Small intestine (tissue), 7 donors: ENCODE measurements around the gene PHC3. TPM values are rescaled to one million over a fixed set of nuclear protein-coding genes. Genes with fewer than 3 reads are reported as not detected.

Experiments
- DNase-seq, 2 donors: peaks; one replicate each; pipeline versions ENCODE4 v3.0.0 to v3.0.0-alpha.2; 2013
- FAIRE-seq: peaks from 2 replicates; lab custom pipeline; 2012; peaks lifted over from hg19 to GRCh38; lab: Jason Lieb, UNC
- H3K27ac ChIP-seq, 3 donors: one replicate each; pipeline ENCODE4 v1.5.1; 2013; ENCODE audit warnings: low read length in 2 of 3, mild to moderate bottlenecking in 2 of 3, control low read depth in 1 of 3, inconsistent platforms in 1 of 3, low read depth in 1 of 3, moderate library complexity in 1 of 3
- H3K27me3 ChIP-seq, 3 donors: one replicate each; pipeline ENCODE4 v1.6.1; 2013; ENCODE audit warnings: low read length in 3 of 3, inconsistent platforms in 1 of 3; ENCODE audit not compliant: control insufficient read depth in 3 of 3, insufficient read depth in 3 of 3
- H3K36me3 ChIP-seq, 3 donors: one replicate each; pipeline ENCODE4 v1.6.1; 2013; ENCODE audit warnings: low read length in 3 of 3, inconsistent platforms in 1 of 3, low read depth in 1 of 3, mild to moderate bottlenecking in 1 of 3, moderate library complexity in 1 of 3; ENCODE audit not compliant: control insufficient read depth in 3 of 3, insufficient read depth in 2 of 3
- H3K4me1 ChIP-seq, 3 donors: one replicate each; pipeline ENCODE4 v1.6.1; 2013; ENCODE audit warnings: low read length in 2 of 3, inconsistent platforms in 1 of 3, low read depth in 1 of 3, mild to moderate bottlenecking in 1 of 3, moderate library complexity in 1 of 3; ENCODE audit not compliant: control insufficient read depth in 3 of 3, insufficient read depth in 2 of 3
- H3K4me3 ChIP-seq, 3 donors: one replicate each; pipeline ENCODE4 v1.5.1; 2013; ENCODE audit warnings: low read length in 3 of 3, control low read depth in 1 of 3, inconsistent platforms in 1 of 3, low read depth in 1 of 3, mild to moderate bottlenecking in 1 of 3, moderate library complexity in 1 of 3
- H3K9me3 ChIP-seq, 2 donors: one replicate each; pipeline ENCODE4 v1.6.1; 2013; ENCODE audit warnings: low read depth in 1 of 2, low read length in 1 of 2; ENCODE audit not compliant: control insufficient read depth in 2 of 2, insufficient read depth in 1 of 2
- WGBS, 3 donors: extraction: QIAGEN DNeasy Blood & Tissue Kit; methylation state at CpG; one replicate each; pipeline ENCODE4 v1.1.7; 2013; 5-methylcytosine and 5-hydroxymethylcytosine counted together
- polyA plus RNA-seq, 4 donors: library from polyadenylated mRNA; stranded (reverse) in 3 of 4; unstranded in 1 of 4; fragments of 200-250 nt in 3 of 4; fragments of 120-200 nt in 1 of 4; gene quantifications; one replicate each; pipeline versions ENCODE4 v1.2.1 to v1.2.3, GENCODE V29; 2013
- donor health status: healthy with polysubstance abuse.
- donor health status: control.
- donor health status: control.
- donor health status: Bipolar disorder and iron deficiency.
- donor health status: healthy.

The PHC3 gene
- polyA plus RNA-seq, 4 donors, result 2.5 to 30.4 (median 4.3) TPM

GRCh38 chr3:170089862-170090600 lies 91.5 kb downstream of the PHC3 start:
- Histone ChIP-seq H3K4me3 (no peak overlapping the region), H3K27ac (no peak overlapping the region), H3K36me3 (peaks cover 8 to 11% (median 10%) of the 10 kb centered on the region in 3 donors), H3K4me1 (no peaks in the 10 kb centered on the region), H3K27me3 (no peaks in the 10 kb centered on the region), H3K9me3 (no peaks in the 10 kb centered on the region)
- no peak for DNase-seq
- no peak for FAIRE-seq
- WGBS, 3 donors, result 90 to 98% (median 97%) methylated on average over 3 of the region's 3 CpGs

- Histone ChIP-seq H3K27me3 (no peaks in the 10 kb centered on the region), H3K27ac (no peak overlapping the region), H3K4me1 (peaks cover 0 to 3% (median 0%) of the 10 kb centered on the region in 3 donors), H3K36me3 (peaks cover 4 to 16% (median 6%) of the 10 kb centered on the region in 3 donors), H3K9me3 (no peaks in the 10 kb centered on the region), H3K4me3 (no peak overlapping the region)
- DNase-seq, result no peak
- 92 to 95% (median 94%) methylated on average over 6 of the region's 6 CpGs for WGBS, 3 donors
- no peak for FAIRE-seq
Measured at GRCh38 chr3:170085396-170085795, 96.1 kb downstream of the PHC3 start.

- Histone ChIP-seq H3K27ac (no peak overlapping the region), H3K27me3 (no peaks in the 10 kb centered on the region), H3K9me3 (peaks cover 0 to 4% of the 10 kb centered on the region in 2 donors), H3K4me3 (no peak overlapping the region), H3K4me1 (peaks cover 0 to 23% (median 0%) of the 10 kb centered on the region in 3 donors), H3K36me3 (peaks cover 4 to 13% (median 6%) of the 10 kb centered on the region in 3 donors)
- no peak for DNase-seq
- WGBS, 3 donors, result 93 to 100% (median 94%) methylated on average over 1 of the region's 1 CpG
- no peak for FAIRE-seq
Measured at GRCh38 chr3:170083343-170083742, 98.2 kb downstream of the PHC3 start.

GRCh38 chr3:170081079-170081741 lies 100.3 kb downstream of the PHC3 start:
- DNase-seq (no peak), FAIRE-seq (no peak)
- Histone ChIP-seq H3K4me3 (no peak overlapping the region), H3K4me1 (peaks cover 0 to 42% (median 0%) of the 10 kb centered on the region in 3 donors), H3K9me3 (peaks cover 0 to 8% of the 10 kb centered on the region in 2 donors), H3K27me3 (no peaks in the 10 kb centered on the region), H3K27ac (peak overlapping the region in 1 of 3 donors; percentile 94), H3K36me3 (peaks cover 2 to 16% (median 2%) of the 10 kb centered on the region in 3 donors)
- WGBS, 3 donors, result 15 to 50% (median 35%) methylated on average over 1 of the region's 1 CpG

- H3K36me3 ChIP-seq, result peaks cover 1 to 15% (median 2%) of the 10 kb centered on the region in 3 donors
- H3K27me3 ChIP-seq, result no peaks in the 10 kb centered on the region
- peaks cover 0 to 48% (median 0%) of the 10 kb centered on the region in 3 donors for H3K4me1 ChIP-seq
- H3K4me3 ChIP-seq, result no peak overlapping the region
- WGBS, 3 donors, result 78 to 89% (median 85%) methylated on average over 4 of the region's 4 CpGs
- H3K27ac ChIP-seq, result peak overlapping the region in 1 of 3 donors; percentile 94
- DNase-seq (no peak), FAIRE-seq (no peak)
- H3K9me3 ChIP-seq, result peaks cover 0 to 8% of the 10 kb centered on the region in 2 donors
Measured at GRCh38 chr3:170080605-170081004, 100.9 kb downstream of the PHC3 start.

- Histone ChIP-seq H3K4me1 (peaks cover 0 to 51% (median 0%) of the 10 kb centered on the region in 3 donors), H3K36me3 (peaks cover 0 to 17% (median 0%) of the 10 kb centered on the region in 3 donors), H3K27me3 (no peaks in the 10 kb centered on the region), H3K4me3 (no peak overlapping the region), H3K27ac (peak overlapping the region in 1 of 3 donors; percentile 94), H3K9me3 (peaks cover 0 to 8% of the 10 kb centered on the region in 2 donors)
- 17 to 53% (median 29%) methylated on average over 2 of the region's 2 CpGs for WGBS, 3 donors
- FAIRE-seq (no peak), DNase-seq (peak; percentile 21 to 48)
Measured at GRCh38 chr3:170079536-170080165, 101.9 kb downstream of the PHC3 start.

- DNase-seq (peak; percentile 66 to 82), FAIRE-seq (no peak)
- Histone ChIP-seq H3K36me3 (peaks cover 0 to 21% (median 0%) of the 10 kb centered on the region in 3 donors), H3K9me3 (peaks cover 0 to 8% of the 10 kb centered on the region in 2 donors), H3K4me3 (no peak overlapping the region), H3K27me3 (no peaks in the 10 kb centered on the region), H3K4me1 (peaks cover 0 to 51% (median 0%) of the 10 kb centered on the region in 3 donors), H3K27ac (peak overlapping the region; percentile 39 to 94 (median 58))
- 34 to 58% (median 52%) methylated on average over 13 of the region's 13 CpGs for WGBS, 3 donors
Measured at GRCh38 chr3:170078620-170079281, 102.8 kb downstream of the PHC3 start.
